HG03469 (cell line): ENCODE results near the gene COMMD6.

ENCODE experiments used
- ATAC-seq: cut with Tn5 transposase; IDR thresholded peaks from one replicate; pipeline ENCODE4 v1.9.1; 2021; ENCODE audit warnings: mild to moderate bottlenecking, moderate library complexity, moderate number of reproducible peaks; ENCODE audit not compliant: unreplicated experiment

Gene COMMD6

GRCh38 chr13:75485286-75486062, 52.2 kb downstream of the COMMD6 start:
- ATAC-seq, result no peak

DNA sequence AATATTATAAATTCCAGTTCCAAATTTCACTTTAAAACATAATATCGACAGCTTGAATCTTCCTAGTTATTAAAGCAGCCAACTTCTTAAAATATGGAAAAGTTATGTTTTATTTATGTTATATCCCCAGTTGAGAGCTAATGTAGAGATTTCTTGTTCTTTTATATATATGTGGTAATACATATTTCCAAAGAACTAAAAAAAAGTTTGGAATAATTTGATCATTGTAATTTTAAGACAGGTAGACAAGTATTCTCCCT, 54.9 kb downstream of the COMMD6 start:
- no peak for ATAC-seq

- peak; percentile 47 for ATAC-seq
These were observed 55.4 kb downstream of the COMMD6 start, which contains the start of gene TBC1D4 for GRCh38 chr13:75482070-75482819. Gene TBC1D4 (minus strand): TSS chr13:75482169. CDS start chr13:75481767, 402 bp downstream.

GRCh38 chr13:75481176-75482069, 56.2 kb downstream of the COMMD6 start:
- ATAC-seq, result peak; percentile 13

GRCh38 chr13:75480671-75481175, 56.9 kb downstream of the COMMD6 start:
- no peak for ATAC-seq

DNA sequence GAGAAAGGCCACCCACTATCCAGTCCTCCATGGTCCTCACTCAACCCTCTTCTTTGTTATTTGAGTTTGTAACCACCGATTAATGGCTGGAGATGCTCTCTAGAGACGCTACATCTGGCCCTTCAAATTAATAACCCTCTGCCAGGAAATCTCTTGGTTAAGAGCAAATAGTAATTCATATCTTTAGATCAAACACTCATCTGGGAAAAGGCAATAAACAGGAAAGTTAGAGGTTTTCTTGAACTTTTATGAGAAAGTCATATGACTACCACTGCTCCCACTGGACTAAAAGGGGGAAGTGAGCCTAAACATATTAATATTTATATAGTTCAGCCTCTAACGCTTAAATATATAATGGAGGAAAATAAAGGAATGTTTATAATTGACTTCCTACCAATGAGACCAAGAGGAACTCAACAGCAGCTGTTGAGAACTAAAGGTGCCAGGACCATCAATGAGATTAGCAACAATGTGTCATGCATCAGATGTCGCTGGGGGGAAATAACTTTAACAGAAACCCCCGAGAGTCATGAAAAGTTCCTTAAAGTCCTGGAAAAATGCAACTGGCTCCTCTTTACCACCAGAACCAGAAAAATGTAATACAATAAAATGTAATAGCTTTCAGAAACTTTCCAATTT, 58.4 kb downstream of the COMMD6 start:
- no peak for ATAC-seq

DNA sequence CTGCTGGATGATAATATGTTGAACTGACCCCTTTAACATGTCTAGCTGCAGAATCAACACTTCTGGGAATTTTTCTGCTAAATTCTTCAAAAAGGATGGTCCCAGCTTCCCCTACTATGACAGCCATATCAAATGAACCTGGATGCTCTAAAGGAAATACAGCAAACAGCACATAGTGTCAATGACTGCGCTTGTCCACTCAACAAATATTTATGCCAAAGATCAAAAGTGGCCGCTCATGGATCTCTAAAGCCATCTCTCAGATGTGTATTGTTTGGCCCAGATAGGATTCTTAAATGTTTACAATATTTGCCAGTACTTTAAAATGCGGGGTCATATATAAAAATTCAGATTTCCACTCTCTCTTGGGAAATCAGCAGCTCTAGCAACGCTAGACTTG, 59.0 kb downstream of the COMMD6 start:
- ATAC-seq, result no peak
